GM21737 (cell line): ENCODE data around the gene APBA1.
A peak's percentile ranks its signal among the peaks of the same experiment; 100 is the strongest.

Experiments
- ATAC-seq: cut with Tn5 transposase; IDR thresholded peaks from one replicate; pipeline ENCODE4 v1.9.1; 2021; ENCODE audit warnings: mild to moderate bottlenecking, moderate library complexity; ENCODE audit not compliant: unreplicated experiment

Gene APBA1

DNA sequence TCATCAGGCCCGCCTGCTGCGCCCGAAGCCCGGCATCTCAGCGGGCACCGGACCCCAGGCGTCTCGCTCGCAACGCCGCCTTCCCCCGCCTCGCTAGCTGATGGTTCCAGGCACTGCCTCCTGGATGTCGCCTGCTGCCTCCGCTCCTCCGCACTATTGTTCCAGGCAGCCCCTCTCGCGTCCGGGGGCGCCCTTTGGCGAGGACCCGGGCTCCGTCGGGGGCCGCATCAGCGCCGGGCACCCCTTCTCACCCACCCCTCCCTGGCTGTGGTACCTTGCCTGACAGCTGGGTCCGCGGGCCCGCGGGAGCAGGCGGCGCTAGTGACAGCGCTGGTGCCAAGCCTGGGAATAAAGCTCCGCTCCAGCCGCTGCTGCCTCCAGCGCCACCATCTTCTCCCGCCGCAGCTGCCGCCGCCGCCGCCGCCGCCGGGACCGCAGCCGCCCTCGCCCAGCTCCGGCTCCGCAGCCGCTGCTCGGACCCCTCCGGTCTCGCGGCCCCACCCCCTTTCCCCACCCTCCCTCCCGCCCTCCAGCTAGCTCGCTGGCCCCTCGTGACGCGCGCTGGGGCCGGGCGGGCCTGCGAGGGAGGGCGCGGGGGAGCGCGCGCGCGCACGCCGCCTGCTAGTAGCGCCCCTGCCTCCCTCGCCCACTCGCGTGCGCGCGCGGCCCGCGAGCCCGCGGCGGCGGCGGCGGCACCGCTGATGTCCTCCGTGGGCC, at the start of gene APBA1:
APBA1 (minus strand) TSS at position 493 of the 717 bp plus-strand sequence.
- peak; percentile 43 for ATAC-seq

DNA sequence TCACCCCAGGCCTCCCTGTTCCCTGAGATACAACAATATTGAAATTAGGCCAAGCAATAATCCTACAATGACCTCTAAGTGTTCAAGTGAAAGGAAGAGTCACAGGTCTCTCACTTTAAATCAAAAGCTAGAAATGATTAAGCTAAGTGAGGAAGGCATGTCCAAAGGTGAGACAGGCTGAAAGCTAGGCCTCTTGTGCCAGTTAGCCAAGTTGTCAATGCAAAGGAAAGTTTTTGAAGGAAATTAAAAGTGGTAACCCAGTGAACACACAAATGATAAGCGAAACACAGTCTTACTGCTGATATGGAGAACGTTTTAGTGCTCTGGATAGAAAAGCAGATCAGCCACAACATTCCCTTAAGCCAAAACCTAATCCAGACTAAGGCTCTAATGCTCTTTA, 47.8 kb upstream of the APBA1 start:
- no peak for ATAC-seq

DNA sequence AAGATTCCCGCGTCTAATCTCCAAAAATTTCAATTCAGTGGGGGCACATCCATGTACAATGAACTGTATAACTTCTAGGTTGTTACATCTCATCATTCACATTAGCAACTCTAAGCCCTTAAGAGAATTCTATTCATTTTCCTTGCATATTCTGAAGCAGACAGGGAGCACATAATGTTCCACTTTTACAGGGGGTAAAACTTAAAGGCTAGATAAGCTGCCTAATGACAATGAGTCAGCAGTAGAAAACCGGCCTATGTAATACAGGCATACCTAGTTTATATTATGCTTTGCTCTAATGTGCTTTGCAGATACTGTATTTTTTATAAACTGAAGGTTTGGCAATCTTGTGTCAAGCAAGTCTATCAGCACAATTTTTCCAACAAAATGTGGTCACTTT, 47.2 kb upstream of the APBA1 start:
- ATAC-seq: no peak

DNA sequence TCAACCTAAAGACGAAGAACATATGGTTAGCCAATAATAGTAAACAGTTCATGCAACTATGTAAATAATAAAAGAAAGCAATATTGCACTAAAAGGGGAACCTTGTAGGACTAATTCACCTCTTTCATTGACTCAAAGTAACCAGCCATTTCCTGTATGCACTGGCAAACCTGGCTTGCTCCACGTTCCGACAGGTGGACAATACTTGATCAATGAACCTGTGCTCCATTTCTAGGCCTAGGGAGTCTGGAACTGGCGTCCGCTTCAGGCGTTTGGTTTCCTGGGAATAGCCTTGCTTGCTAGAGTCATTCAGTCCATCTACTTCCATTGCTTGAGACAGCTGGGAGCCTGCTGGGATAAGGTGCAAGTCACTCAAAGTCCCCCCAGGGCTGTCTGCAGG, 46.0 kb upstream of the APBA1 start:
- ATAC-seq: no peak

DNA sequence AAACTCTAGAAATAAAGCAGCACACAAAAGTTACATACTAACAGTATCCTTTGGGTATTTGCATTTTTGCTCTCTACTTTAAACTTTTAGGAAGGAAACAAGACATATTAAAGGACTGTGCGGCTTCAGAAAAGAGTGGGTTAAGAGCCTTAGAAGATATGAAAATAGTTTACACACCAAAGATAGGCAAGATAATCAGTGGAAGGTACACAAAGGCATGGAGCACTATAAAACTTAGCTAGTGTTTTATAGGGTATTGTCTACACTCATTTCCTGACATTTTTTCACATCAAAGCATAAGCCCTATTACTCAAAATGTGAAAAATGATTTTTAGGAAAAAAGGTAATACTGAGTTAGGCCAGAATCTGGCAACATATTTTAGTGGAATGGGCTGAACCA, 43.7 kb upstream of the APBA1 start:
- no peak for ATAC-seq

DNA sequence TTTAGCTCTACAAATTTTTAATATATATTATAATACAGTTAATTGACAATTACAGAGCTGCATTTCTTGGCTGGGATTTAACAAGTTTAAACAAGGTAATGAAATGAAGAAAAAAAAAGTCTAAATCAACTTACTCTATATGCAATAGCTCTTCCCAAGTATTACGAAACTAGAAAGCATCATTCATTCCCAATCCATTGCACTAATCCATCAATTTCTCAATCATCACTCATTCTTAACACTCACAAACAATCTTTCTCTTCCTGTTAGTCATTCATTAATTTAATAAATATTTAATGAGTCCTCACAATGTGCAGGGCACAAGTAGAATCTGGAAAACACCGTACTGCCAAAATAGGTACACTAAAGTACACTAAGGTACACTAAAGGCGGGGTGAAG, 42.9 kb upstream of the APBA1 start:
- no peak for ATAC-seq

DNA sequence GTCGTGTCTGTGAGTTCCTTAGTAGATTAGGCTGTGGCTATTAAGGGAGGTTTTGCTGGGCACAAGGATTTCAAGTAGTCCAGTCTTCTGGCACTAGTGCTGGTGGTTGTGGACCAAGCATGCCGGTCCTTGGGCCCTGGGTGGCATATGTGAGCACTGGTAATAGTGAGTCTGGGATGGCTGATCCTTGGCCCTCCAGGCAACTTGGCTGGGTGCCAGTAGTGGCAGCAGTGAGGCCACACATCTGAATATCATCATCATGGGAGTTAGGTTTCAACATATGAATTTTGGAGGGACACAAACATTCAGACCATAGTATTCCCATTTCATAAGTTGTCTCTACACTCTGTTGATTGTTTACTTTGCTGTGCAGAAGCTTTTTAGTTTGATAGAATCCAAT, 25.3 kb upstream of the APBA1 start:
- ATAC-seq: no peak

DNA sequence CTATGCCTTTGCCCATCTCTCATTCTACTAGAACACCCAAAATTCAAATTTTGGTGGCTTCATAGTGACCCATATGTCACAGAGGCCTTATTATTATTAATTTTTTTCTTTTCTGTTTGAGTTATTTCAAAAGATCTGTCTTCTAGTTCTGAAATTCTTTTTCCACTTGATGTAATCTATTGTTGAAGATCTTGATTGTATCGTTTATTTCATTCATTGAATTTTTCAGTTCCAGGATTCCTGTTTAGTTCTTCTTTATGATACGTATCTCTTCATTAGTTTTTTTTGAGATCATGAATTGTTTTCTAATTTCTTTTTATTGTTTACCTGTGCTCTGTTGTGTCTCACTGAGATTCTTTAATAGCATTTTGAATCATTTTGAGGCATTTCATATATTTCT, 24.6 kb upstream of the APBA1 start:
- no peak for ATAC-seq

DNA sequence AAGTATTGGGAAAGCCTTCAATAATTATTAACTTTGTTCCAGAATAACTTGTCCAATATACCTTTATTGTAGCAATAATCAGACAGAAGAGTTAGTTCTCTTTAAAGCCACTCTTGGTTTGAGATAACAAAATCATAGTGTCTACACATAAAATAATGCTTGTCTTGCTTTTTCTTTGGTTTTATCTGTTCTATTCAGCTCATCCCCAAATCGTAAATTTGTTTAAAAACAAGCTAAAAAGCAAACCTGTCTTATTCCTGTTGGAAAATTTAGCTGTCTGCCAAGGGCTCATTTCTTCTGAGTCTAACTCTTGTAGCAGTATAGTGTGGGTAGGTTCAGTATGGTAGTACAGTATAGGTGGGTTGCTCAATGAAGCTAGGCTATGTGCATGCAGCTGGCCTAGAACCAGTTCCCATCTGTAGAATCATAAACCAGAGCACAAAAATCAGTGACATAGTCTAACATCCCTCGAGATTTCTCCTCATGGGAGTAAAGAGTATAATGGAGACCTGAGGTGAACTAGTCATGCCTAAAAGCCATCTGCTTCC, 17.9 kb upstream of the APBA1 start:
- ATAC-seq: no peak

DNA sequence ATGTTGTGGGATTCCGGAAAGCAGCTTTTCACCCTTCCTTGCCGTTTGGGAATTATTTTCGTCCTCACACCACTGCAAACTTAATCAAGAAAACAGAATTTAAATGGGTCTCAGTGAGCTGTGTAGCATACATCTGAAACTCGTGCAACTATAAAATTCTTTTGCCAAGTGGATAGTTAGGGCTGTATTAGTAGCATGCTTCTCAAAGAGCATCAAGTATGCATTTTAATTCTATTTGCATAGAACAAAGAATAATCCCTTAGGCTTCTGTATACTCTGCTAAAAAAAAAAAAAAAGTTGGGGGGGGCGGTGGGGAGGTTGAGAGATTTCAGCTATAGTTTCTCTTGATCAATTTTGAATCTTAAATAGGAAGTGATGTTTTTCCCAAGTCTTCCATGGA, 11.8 kb upstream of the APBA1 start:
- ATAC-seq: no peak

DNA sequence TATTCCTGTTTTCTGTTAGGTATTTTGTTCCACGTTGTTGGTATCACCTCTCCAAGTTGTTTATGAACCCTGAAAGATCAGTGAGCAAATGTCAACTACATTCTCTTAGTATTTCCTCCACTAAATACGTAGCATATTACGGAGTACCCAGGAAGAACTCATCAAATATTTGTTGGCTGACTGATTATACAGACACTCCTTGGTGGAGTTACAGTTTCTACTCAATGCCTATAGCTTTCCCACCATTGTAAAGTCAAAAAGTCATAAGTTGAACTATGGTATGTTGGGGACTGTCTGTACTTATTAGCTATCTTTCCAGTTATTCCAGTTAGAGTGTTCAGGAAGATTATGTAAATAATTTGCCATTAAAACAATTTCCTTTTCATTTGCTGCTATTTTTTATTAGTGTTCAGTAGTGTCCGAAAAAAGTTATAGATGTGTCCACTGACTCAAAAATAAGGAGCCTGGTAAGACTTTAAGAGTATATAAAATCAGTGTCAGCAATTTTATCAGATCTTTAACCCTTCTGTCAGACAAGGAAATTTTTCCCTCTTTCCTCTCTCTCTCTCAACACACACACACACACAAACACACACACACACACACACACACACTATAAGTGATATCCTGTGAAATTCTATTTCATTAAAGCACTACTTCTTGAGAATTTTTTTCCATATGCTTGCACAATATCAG, 6.8 kb upstream of the APBA1 start:
- ATAC-seq: no peak

DNA sequence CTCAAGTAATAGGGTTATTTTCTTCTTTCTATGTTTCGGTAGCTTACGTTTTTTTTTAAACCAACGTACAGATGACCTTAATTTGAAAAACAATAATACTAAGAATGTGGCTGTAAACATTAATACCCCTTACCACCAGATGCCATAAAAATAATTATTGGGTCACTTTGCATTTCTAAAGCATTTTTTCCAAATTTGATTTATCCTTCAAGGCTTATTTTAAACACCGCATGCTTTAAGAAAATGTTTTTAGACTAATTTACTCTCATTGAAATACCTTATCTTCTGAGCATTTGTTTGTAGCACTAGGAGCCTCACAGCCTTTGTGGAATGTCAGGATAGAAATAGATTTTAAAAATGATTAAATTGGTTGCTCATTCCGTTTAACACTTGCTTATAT, 5.8 kb upstream of the APBA1 start:
- no peak for ATAC-seq

DNA sequence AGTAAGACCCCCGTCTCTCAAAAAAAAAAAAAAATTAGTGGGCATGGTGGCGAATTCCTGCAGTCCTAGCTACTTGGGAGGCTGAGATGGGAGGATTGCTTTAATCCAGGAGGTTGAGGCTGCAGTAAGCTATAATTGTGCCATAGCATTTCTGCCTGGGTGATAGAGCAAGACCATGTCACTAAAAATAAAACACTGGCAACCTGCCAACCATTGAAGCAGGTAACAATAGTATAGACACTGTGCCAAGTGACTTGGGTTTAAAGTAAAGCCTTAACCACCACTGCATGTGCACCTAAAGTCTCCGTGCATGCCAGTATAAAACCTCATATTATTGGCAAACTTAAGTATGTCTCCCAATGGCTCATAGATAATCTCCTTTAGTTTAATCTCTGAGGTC, 3.4 kb upstream of the APBA1 start:
- ATAC-seq: no peak

DNA sequence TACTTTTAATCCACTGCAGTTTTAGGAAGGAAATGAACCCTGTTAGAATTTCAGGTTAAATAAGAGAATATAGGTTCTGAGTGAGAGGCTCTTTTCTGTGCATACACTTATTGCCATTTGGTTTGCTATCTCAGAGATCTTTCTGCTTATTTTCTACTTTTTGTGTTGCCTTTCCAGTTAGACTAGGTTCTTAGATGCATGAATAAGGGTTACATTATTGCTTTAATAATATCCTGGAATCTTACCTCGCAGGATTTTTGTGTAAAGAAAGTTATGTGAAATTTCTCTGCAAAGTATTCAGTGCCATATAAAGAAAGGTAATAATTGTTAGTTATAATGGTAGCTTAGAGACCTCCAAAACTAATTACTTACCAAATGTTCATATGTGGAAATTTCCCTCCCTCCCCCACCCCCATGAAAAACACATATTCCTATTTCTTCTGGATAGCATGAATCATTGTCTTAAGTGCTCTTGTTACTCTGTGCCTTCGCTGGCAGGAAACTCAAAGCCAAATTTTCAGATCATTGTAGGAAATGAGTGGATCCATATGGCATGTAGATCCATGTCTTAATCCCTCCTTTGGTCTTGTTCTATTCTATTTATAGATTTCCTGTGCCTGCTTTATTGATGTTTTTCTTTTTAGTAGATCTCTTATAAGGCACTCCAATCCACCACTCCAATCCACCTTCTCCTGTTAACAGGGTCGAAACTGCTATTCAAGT, 2.7 kb upstream of the APBA1 start:
- no peak for ATAC-seq

DNA sequence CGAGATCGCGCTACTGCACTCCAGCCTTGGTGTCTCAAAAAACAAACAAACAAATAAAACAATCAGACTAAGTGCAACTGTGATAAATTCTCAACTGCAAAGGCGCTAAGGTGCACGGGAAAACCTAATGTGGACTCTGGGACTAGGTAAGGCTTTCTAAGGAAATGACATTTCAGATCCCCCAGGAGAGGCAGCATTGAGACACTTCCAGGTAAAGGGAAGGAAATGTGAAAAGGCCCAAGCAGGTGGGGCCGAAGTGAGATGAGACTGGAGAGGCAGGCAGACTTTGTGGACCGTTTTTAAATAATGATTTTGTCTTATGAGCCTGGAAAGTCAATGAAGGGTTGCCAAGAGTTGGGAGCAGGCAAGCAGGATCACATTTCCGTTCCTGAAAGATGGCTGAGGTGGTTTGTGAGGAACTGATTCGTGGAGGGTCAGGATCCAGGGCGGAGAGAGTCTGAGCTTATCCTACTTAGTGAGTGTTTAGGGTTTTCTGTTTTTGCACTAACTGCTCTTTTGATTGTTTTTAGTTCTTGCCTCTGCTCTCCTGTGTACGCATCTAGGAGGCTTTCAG, 2.0 kb upstream of the APBA1 start:
- ATAC-seq: no peak

DNA sequence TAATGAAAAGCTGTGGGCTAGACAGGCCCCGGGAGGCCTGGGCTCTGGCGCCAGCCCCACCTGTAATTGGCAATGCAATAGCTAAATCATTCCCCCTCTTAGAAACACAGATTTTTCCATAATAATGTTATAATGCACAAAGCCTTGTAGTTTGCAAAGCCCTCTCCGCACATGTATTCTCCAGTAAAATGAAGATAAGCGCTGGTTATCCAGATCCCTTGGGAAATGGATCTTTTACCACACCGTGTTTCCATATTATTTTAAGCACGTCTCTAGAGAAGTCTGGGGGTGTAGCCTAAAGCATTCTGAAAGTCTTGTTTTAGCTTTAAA, 1.1 kb upstream of the APBA1 start:
- ATAC-seq: no peak

DNA sequence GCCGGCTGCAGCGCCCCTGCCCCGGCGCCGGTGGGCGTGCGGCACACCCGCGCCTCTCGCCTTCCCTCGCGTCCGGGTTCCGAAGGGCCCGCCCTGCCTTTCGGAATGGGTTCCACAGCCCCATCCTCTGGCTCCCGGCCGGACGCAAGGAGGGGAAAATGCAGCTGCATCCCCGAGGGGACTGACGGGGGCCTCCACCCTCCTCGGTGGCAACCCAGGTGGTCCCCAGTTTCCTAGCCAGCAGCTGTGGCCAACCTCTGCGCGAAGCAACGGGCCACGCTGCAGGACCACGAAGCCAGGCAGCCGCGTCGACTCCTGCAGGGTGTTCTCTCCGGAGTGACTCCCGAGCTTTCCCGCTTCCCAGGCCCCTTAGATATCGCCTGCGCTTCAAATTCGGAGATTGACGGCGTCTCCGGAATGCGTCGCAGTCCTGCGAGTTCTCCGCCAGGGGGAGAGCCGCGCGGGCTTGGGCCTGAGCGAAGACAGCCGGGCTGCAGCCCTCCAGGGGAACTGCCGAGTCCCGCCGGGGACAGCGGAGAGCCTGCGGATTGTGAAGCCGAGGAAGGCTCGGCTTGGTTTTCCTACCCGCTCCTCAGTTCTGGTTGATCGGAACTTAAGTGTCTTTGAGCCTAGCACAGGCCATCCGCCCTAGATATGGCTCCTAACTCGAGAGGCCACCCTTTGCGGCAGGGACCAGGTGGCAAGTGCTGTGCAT, 582 bp upstream of the APBA1 start:
- ATAC-seq: peak; percentile 93

DNA sequence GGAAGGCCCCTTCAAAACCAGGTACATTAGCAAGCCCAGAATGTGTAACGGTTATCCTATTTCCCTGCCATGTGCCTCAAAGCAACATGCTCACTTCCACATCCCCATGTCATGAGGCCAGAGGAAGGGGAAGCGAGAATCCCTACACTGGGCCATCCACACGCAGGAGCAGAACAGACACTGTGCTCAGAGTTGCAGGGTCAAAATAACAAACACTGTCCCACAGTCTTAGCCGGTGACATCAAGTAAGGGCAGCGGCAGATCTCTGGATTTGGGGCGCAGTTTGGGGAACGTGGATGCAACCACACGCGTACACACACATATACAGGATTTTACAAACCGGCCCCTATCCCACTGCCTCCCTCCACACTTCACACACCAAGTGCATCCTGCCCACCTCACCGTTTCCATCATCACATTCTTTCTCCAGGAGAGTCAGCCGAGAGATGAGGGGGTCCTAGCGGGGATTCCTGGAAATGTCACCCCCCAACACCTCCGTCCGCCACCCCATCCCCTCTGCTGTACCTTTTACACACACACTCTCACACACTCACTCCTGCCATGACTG, 776 bp downstream of the APBA1 start:
- ATAC-seq: no peak

DNA sequence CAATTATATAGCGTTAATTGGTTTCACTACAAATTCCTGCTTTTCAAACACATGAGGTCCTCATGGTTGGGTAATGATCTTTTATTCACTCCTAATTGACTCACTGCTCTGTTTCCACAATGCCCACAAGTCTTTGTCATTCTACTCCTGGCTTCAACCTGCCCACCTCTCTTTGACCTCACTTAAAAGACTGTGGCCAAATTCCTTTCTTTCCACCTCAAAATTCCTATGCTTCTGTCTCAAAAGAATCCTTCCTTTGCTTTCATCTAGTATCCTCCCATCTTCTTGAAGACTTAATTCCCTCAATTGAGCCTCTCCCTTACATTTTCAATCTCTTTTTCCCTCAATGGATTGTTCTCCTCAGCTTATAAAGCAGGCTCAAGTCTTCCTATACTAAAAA, 4.9 kb downstream of the APBA1 start:
- ATAC-seq: no peak

DNA sequence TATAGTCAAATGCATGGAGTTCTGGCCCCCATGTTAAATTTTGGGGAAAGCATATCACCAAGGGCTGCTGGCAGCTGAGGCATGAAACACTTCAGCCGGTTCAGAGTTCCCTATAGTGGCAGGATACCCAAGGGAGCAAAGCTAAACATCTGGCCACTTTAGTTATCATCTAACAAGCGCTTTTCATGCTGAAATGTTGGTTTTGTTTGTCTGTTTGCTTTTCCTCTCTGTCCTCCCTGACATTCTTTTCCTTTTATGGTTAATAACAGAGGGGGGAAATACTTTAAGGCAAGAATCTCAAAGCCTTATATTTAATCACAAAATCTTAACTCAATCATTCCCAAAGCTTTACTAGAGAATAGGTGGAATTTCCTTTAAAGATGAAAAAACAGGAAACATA, 11.9 kb downstream of the APBA1 start:
- ATAC-seq: no peak
